Measurements from ENCODE around the gene TSPAN16.
A peak's percentile ranks its signal among the peaks of the same experiment; 100 is the strongest.

Gene TSPAN16

GRCh38 chr19:11295665-11296245 lies at the start of gene TSPAN16:
TSS of gene TSPAN16 (plus strand) at chr19:11296160. CDS start at chr19:11296298, 138 bp downstream.
- no peak for DNase-seq

- DNase-seq, result no peak
Measured at GRCh38 chr19:11246941-11247340, 49.0 kb upstream of the TSPAN16 start.

GRCh38 chr19:11247391-11247790 lies 48.6 kb upstream of the TSPAN16 start:
- DNase-seq, result no peak

DNA sequence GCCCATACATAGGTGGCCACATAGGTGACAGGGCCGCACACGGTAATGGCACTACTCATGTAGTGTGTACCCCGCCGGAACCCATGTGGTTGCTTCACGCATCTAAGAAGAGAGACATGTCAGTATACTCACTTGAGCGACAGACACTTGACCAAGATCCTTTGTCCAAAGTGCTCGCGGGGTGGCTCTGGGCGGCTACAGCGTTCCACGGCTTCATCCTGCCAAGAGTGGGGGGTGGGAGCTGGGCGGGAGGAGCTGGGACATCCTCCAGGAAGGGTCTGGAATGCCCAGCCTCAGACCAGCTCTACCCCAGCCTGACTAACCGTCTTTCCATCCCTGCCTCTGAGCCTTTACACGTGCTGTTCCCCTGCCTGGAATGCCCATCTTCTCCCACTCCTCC lies 48.0 kb upstream of the TSPAN16 start:
- no peak for DNase-seq

GRCh38 chr19:11248852-11249251 lies 47.1 kb upstream of the TSPAN16 start:
- DNase-seq, result no peak

DNA sequence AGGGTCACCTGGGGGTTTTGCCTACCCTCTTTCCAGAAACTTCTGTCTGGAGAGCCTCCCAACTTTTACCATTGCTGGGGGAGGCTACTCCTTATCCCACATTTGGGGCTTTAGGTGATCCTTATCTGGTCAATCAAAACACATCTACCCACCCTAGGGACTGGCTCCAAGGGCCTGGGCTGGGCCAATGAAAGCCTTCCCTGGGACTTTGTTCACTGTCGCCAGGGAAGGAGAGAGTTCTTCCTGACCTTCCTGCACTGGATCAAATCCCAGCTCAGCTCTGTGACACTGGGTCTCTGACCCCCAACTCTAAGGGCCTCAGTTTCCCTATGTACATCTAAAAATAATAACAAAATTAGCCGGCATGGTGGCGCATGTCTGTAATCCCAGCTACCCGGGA lies 44.7 kb upstream of the TSPAN16 start:
- DNase-seq, result no peak

GRCh38 chr19:11251650-11252314 lies 44.2 kb upstream of the TSPAN16 start:
- DNase-seq, result no peak

GRCh38 chr19:11252665-11253355 lies 43.1 kb upstream of the TSPAN16 start:
- DNase-seq, result no peak

- DNase-seq, result no peak
Measured at GRCh38 chr19:11254666-11255065, 41.3 kb upstream of the TSPAN16 start.

- no peak for DNase-seq
Measured at GRCh38 chr19:11256189-11256588, 39.8 kb upstream of the TSPAN16 start.

DNA sequence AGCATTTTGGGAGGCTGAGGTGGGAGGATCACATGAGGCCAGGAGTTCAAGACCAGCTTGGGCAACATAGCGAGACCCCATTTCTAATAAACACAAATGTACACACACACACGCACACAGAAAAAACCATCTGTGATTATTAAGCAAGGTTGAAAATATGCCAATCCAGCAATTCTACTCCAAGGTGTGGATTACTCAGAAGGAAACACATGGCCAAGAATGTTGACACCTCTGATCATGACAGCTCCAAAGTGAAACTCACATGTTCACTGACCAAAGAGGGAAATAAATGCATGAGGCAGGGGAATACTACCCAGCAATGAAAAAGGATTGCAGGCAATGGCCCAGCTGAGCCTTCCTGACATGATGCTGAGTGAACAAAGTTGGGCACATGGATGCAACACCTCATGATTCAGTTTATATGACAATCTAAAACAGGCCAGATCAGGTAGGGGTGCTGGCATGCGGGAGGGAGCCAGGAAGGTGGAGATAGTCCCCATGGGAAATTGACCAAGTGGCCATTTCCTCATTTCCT lies 38.0 kb upstream of the TSPAN16 start:
- no peak for DNase-seq

GRCh38 chr19:11260996-11261395 lies 35.0 kb upstream of the TSPAN16 start:
- no peak for DNase-seq

GRCh38 chr19:11261431-11261970 lies 34.5 kb upstream of the TSPAN16 start:
- no peak for DNase-seq

DNA sequence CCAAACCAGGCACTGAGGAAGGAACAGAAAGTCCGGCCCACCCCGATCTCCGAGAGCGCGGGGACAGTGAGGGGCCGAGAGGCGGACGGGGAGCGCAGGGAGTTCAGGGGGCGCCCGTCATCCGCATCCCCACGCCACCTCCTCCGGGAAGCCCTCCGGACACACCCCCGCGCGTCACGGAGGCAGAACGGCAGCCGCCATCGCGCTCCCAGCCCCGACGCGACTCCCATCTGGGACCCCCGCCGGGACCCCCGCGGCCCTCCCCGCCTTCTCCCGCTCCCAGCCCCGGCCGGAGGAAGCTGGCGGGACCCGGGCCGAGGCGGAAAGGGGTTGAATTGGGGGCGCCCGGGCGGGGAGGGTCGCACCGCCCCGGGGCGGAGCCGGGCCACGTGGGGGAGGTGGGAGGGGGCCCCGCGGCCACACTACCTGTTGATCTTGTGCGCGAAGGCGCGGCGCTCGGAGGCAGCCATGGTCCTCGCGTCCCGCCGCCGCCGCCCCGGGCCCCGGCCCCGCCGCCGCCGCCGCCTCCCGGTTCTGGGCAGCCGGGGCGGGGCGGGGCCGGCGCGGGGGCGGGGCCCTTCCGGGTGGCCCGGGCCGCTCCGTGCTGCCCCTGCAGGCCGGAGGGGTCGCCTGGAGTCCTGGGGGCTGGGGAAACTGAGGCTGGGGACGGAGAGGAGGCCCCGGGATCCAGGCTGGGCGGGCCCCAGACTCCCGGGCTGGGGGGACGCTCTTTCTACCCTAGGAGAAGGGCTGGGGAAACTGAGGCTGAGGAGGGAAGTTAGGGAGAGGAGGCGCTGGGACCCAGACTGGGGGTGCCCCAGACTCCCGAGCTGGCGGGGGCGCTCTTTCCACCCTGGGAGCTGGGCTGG lies 33.8 kb upstream of the TSPAN16 start, which contains the start of gene DOCK6:
DOCK6 (minus strand) TSS at position 554 of the 869 bp plus-strand sequence; CDS start at position 470, 84 bp downstream.
- DNase-seq, result peak; percentile 52

DNA sequence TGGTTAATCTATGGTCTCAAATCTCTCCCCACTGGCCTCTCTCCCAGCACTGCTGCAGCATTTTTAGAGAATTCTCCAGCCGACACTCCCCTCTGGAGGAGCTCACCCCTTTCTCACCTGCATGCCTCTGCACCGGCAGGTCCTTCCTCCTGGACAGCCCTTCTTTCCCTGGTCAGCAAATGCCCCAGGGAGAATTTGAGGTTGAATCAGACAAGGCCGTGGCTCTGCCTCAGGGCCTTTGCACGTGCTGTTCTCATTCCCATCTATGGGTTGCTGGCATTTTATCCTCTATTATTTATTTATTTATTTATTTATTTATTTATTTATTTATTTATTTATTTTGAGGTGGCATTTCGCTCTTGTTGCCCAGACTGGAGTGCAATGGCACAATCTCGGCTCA lies 32.2 kb upstream of the TSPAN16 start:
- no peak for DNase-seq

DNA sequence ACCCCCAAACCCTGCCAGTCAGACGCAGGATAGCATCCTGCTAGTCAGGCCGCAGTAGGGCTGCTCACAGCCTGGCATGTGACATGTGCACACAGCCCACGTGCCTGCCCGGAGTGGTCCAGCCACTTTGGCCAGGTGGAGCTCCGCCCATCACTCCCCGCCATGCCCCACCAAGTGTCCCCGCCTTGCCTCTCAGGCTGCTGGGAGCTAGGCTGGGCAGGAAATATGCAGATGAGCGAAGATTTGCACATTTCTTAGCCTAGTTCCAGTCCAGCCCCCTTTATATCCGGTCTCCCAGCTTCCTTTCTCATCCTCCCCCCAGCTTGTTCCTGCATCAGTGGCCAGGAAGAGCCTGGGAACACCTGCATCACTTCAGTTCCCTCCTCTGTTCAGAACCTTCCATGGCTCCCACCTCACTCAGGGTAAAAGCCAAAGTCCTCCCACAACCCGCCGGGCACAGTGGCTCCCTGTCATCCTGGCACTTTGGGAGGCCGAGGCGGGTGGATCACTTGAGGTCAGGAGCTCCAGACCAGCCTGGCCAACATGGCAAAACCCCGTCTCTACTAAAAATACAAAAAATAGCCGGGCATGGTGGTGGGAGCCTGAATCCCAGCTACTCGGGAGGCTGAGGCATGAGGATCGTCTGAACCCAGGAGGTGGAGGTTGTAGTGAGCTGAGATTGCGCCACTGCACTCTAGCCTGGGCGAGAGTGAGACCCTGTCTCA lies 31.3 kb upstream of the TSPAN16 start:
- DNase-seq, result no peak

DNA sequence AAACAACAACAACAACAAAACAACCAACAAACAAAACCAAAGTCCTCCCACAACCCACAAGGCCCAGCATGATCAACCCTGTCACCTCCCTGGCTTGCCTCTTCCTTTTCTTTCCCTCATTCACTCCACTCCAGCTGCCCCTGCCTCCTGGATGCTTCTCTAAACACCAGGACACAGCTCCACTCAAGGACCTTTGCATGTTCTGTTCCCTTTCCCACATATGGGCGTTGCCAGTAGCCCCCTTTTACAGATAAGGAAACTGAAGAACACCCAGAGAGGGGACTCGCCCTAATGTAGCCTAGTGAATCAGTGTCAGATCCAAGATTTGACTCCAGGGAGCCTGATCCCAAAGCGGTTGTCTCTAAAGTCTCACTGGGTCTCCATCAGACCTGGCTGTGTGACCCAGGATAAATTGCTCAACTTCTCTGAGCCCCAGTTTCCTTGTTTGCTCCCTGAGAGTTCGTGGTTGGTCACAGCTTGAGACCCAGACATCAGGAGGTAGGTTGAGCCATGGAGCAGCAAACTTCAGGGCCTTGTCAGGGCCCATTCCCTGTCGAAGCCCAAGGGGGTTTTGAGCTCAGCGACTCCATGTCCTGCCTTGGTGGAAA lies 30.7 kb upstream of the TSPAN16 start:
- DNase-seq, result no peak

DNA sequence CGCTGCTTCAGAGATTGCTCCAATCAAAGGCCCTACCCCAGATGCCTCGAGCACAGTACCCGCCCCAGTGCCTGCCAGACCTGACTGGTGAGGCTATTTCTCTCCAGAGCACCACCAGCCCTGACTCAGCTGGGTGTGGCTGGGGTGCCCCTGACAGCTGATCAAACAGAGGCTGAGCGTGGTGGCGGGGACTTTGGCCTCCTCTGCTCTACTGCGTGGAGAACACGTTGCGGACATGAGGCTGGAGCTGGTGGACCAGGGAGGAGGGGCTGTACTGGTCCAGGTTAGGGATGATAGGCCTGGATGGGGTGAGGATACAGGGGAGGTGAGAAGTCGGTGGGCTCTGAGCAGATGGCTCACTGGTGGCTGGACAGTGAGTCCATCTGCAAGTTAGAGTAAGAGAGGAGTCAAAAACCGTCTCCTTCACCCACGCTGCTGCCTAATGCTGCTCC lies 30.1 kb upstream of the TSPAN16 start:
- no peak for DNase-seq

GRCh38 chr19:11267316-11268085 lies 28.5 kb upstream of the TSPAN16 start:
- DNase-seq, result no peak

- no peak for DNase-seq
Measured at GRCh38 chr19:11268783-11269267, 27.1 kb upstream of the TSPAN16 start.
